ENCODE results near the gene NDUFAF3. TPM values are rescaled to one million over a fixed set of nuclear protein-coding genes. Genes with fewer than 3 reads are reported as not detected.

NDUFAF3 gene
- total RNA-seq, 1 donor from 2014 or later: 77.6 TPM

DNA sequence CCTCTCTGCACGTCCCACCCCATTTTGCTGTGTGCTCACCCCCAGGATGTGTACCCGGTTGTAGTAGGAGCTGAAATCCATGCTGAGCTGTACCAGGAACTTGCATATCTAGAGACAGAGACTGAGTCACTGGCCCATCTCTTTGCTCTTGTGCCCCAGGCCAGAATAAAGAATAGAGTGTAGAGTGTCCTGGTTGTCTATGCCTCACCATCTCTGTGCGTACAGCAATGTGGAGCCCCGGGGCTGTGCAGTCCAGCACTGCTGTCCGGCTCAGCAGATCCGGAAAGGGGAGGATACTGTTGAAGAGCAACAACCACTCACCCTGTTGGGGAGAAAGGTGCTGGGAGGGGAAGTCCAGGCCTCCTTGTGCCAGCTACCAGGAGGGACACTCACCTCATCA is 6.2 kb upstream of the NDUFAF3 start:
- DNase-seq (no peak), ATAC-seq (no peak)
- intact Hi-C loops (cut with DNase I): no loop called here
- H3K36me3 ChIP-seq: peaks cover 30% of the 10 kb centered on the region
- no peak overlapping the region for H3K4me3 ChIP-seq
- no peaks in the 10 kb centered on the region for H3K9me3 ChIP-seq
- no peaks in the 10 kb centered on the region for H3K27me3 ChIP-seq
- no peak overlapping the region for H3K27ac ChIP-seq
- H3K4me1 ChIP-seq: peaks cover 24% of the 10 kb centered on the region
- TF ChIP-seq, protein P1, sequence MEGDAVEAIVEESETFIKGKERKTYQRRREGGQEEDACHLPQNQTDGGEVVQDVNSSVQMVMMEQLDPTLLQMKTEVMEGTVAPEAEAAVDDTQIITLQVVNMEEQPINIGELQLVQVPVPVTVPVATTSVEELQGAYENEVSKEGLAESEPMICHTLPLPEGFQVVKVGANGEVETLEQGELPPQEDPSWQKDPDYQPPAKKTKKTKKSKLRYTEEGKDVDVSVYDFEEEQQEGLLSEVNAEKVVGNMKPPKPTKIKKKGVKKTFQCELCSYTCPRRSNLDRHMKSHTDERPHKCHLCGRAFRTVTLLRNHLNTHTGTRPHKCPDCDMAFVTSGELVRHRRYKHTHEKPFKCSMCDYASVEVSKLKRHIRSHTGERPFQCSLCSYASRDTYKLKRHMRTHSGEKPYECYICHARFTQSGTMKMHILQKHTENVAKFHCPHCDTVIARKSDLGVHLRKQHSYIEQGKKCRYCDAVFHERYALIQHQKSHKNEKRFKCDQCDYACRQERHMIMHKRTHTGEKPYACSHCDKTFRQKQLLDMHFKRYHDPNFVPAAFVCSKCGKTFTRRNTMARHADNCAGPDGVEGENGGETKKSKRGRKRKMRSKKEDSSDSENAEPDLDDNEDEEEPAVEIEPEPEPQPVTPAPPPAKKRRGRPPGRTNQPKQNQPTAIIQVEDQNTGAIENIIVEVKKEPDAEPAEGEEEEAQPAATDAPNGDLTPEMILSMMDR (IDR thresholded peaks at IDR 0.05): no peak

DNA sequence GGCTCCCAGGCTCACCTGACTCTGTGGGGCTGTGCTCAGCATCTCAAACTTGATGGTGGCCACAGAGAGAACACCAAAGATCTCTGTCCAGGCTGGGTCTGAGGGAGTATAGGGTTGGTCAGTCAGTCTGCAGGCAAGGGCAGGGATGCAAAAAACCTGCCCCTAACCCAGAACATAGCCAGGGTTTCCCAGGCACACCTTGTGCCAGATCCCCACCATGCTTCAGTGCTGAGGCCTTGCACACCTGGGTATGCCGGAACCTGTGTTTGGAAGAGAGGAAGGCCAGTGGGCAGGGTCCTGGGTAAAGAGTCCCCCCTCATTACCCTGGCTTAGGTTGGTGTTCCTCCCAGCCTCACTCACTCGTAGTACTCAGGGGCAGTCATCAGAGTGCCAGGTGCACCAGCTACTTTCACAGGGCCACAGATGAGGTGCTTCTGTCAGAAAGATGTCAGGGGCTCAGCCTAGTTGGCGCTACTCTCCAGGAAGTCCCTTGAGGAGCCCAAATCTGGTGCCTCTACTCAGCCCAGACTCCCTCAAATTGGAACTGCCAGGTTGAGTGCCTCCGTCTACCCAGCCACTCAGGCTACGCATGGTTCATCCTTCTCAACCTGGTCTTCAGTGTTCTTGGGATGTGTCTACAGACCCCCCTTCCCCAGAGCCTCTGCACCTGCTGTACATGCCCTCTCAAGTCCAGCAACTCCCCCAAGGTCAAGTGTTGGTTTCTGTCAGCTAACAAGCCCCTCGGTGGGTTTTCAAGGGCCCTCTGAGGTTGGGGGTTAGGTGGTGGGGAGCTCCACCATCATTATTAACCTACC is 5.3 kb upstream of the NDUFAF3 start:
- Histone ChIP-seq H3K27me3 (no peaks in the 10 kb centered on the region), H3K4me3 (no peak overlapping the region), H3K4me1 (peaks cover 24% of the 10 kb centered on the region), H3K36me3 (peaks cover 30% of the 10 kb centered on the region), H3K9me3 (no peaks in the 10 kb centered on the region), H3K27ac (no peak overlapping the region)
- TF ChIP-seq, protein P1 (IDR thresholded peaks at IDR 0.05): no peak
- ATAC-seq (no peak), DNase-seq (no peak)
- intact Hi-C loops (cut with DNase I): no loop called here

DNA sequence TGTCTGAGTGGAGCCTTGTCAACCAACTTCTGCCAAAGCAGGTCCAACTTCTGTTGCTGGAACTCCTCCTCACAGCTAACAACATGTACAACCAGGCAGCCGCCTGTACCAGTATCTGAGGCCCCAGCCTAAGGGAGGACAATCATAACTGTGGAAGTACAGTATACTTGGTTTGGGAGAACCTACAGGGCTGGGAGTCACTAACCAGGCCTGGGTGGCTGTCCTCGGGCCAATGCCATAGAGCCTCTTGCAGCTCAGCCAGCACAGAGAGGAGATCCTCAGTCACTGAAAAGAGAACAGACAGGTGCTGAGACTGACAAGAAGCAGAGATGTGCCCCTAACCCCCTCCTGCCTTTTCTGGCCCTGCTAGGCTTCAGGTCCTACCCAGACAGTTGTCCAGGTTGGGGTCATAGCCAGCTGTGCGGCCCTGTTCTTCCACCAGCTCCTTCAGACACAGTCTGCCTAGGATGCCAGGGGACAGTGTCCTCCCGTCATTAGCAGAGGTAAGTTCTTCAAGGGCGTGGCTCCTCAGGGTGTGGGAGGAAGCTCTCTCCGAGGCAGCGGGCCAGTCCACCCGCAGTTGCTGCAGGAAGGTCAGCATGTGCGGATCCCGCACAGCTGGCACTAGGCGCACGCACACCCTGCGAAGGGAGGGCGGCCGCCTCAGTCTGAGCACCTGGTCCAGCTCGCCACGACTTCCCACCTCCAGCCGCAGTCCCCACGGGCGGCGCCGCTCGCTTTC is 4.5 kb upstream of the NDUFAF3 start:
- Histone ChIP-seq H3K36me3 (peaks cover 30% of the 10 kb centered on the region), H3K4me1 (peaks cover 24% of the 10 kb centered on the region), H3K4me3 (peak overlapping the region; percentile 67), H3K9me3 (no peaks in the 10 kb centered on the region), H3K27ac (peak overlapping the region; percentile 80), H3K27me3 (no peaks in the 10 kb centered on the region)
- DNase-seq (no peak), ATAC-seq (no peak)
- intact Hi-C loops (cut with DNase I): no loop called here
- TF ChIP-seq, protein P1 (IDR thresholded peaks at IDR 0.05): no peak

DNA sequence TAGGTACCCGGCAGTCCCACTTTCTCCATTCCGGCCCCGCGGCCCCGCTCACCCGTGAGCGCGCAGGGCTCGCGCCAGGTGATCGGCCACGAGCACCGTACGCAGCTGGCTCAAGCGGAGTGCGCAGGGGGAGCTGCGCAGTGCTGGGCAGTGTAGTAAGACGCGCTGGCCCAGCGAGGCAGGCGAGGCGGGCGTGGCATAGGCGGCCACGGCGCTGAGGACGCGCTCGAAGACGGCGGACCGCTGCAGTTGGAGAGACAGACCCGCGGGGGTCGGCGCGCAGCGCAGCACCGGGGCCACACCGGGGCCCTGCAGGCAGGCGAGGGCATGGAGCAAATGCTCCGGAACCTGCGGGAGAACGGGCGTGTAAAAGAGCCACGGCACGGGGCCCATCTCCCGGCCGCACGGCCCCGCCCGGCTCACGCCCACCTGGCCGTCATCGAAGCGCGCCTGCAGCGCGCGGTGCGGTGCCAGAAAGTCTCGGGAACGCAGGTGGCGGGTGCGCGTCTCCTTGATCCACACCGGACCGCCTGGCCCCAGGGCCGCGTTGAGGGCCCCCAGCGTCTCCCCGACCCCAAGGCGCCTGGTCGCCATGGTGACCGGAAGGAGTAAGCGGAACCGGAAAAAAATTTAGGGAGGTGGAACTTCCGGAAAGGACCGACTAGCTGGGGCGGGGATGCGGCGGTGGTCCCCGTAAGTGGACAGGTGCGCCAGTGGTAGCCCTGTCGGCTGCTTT is 3.8 kb upstream of the NDUFAF3 start, which contains the start of gene DALRD3:
DALRD3 (minus strand) TSS at position 610 of the 736 bp plus-strand sequence; CDS start at position 594, 16 bp downstream.
- peaks cover 27% of the 10 kb centered on the region for H3K36me3 ChIP-seq
- peak within 1 kb of the TSS; percentile 80 for H3K27ac ChIP-seq
- intact Hi-C loops (cut with DNase I): no loop called here
- H3K27me3 ChIP-seq: no peaks in the 10 kb centered on the region
- TF ChIP-seq, protein P1 (IDR thresholded peaks at IDR 0.05): no peak
- H3K4me3 ChIP-seq: peak within 1 kb of the TSS; percentile 67
- DNase-seq (peak; percentile 85), ATAC-seq (peak; percentile 28)
- H3K4me1 ChIP-seq: peaks cover 30% of the 10 kb centered on the region
- H3K9me3 ChIP-seq: no peaks in the 10 kb centered on the region

DNA sequence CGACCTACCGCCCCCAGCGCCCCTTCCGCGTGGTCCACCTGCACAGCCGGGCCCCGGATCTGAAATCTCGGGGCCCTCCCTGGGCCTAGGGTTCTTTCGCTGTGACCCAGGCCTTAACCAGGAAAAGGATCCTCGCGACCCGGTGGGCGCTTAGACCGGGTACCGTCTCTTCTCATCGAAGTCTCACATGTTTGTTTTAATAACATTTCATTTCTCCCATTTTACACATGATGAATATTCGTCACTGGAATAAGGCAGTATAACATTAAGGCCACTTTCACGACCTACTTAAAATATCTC is 3.3 kb upstream of the NDUFAF3 start:
- peaks cover 32% of the 10 kb centered on the region for H3K36me3 ChIP-seq
- TF ChIP-seq, protein P1 (IDR thresholded peaks at IDR 0.05): no peak
- H3K4me1 ChIP-seq: peaks cover 33% of the 10 kb centered on the region
- peak overlapping the region; percentile 80 for H3K27ac ChIP-seq
- H3K4me3 ChIP-seq: peak overlapping the region; percentile 67
- ATAC-seq (no peak), DNase-seq (no peak)
- no peaks in the 10 kb centered on the region for H3K27me3 ChIP-seq
- H3K9me3 ChIP-seq: no peaks in the 10 kb centered on the region
- intact Hi-C loops (cut with DNase I): no loop called here

Measured in upper lobe of right lung (tissue), 1 donor.